GM19324 (cell line): Measurements from ENCODE around the gene ALKAL2.
A peak's percentile ranks its signal among the peaks of the same experiment; 100 is the strongest.

Source experiments
- ATAC-seq: cut with Tn5 transposase; IDR thresholded peaks from one replicate; pipeline ENCODE4 v1.9.1; 2021; ENCODE audit warnings: mild to moderate bottlenecking, moderate library complexity; ENCODE audit not compliant: unreplicated experiment, low FRiP score

Gene ALKAL2

GRCh38 chr2:295090-295489 is 7.2 kb upstream of the ALKAL2 start:
- no peak for ATAC-seq

- no peak for ATAC-seq
Observed at GRCh38 chr2:290090-290722, 2.3 kb upstream of the ALKAL2 start.

- no peak for ATAC-seq
Observed at GRCh38 chr2:289362-290089, 1.6 kb upstream of the ALKAL2 start.

GRCh38 chr2:288758-289361 is 969 bp upstream of the ALKAL2 start:
- ATAC-seq, result no peak

- ATAC-seq, result no peak
Observed at GRCh38 chr2:287471-287885, 413 bp downstream of the ALKAL2 start.

GRCh38 chr2:286774-287392 is 1.0 kb downstream of the ALKAL2 start:
- no peak for ATAC-seq

GRCh38 chr2:286035-286434 is 1.9 kb downstream of the ALKAL2 start:
- ATAC-seq, result no peak

GRCh38 chr2:285531-285930 is 2.4 kb downstream of the ALKAL2 start:
- ATAC-seq, result no peak

GRCh38 chr2:284896-285492 is 2.9 kb downstream of the ALKAL2 start:
- ATAC-seq, result no peak

- ATAC-seq, result no peak
Observed at GRCh38 chr2:283996-284794, 3.7 kb downstream of the ALKAL2 start.

- ATAC-seq, result no peak
Observed at GRCh38 chr2:282371-283263, 5.3 kb downstream of the ALKAL2 start.

GRCh38 chr2:281381-281780 is 6.5 kb downstream of the ALKAL2 start:
- ATAC-seq, result no peak

GRCh38 chr2:280650-281110 is 7.2 kb downstream of the ALKAL2 start:
- ATAC-seq, result no peak

GRCh38 chr2:279956-280649 is 7.8 kb downstream of the ALKAL2 start:
- no peak for ATAC-seq

GRCh38 chr2:279366-279765 is 8.5 kb downstream of the ALKAL2 start:
- no peak for ATAC-seq

- no peak for ATAC-seq
Observed at GRCh38 chr2:278927-279320, 9.0 kb downstream of the ALKAL2 start.

GRCh38 chr2:278312-278926 is 9.5 kb downstream of the ALKAL2 start:
- ATAC-seq, result no peak

- ATAC-seq, result peak; percentile 92
Observed at GRCh38 chr2:275466-275865, 12.4 kb downstream of the ALKAL2 start.
